Measurements from ENCODE around the gene FREM2.
A peak's percentile ranks its signal among the peaks of the same experiment; 100 is the strongest.

FREM2 gene

GRCh38 chr13:38688674-38689073 lies 1.8 kb downstream of the FREM2 start:
- DNase-seq, result no peak

- no peak for DNase-seq
Observed at GRCh38 chr13:38690231-38690630, 3.4 kb downstream of the FREM2 start.

- DNase-seq, result no peak
Observed at GRCh38 chr13:38693168-38693567, 6.3 kb downstream of the FREM2 start.

- no peak for DNase-seq
Observed at GRCh38 chr13:38693641-38694040, 6.8 kb downstream of the FREM2 start.

GRCh38 chr13:38697197-38697596 lies 10.3 kb downstream of the FREM2 start:
- no peak for DNase-seq

- DNase-seq, result no peak
Observed at GRCh38 chr13:38697628-38698333, 10.9 kb downstream of the FREM2 start.

GRCh38 chr13:38700051-38700450 lies 13.2 kb downstream of the FREM2 start:
- DNase-seq, result no peak

- no peak for DNase-seq
Observed at GRCh38 chr13:38702669-38703068, 15.8 kb downstream of the FREM2 start.

GRCh38 chr13:38703255-38703654 lies 16.4 kb downstream of the FREM2 start:
- DNase-seq, result no peak

- no peak for DNase-seq
Observed at GRCh38 chr13:38705365-38705764, 18.5 kb downstream of the FREM2 start.

GRCh38 chr13:38707460-38707859 lies 20.6 kb downstream of the FREM2 start:
- DNase-seq, result no peak

- no peak for DNase-seq
Observed at GRCh38 chr13:38713046-38713445, 26.2 kb downstream of the FREM2 start.

- no peak for DNase-seq
Observed at GRCh38 chr13:38718374-38718773, 31.5 kb downstream of the FREM2 start.

GRCh38 chr13:38730332-38730731 lies 43.5 kb downstream of the FREM2 start:
- DNase-seq, result no peak

- DNase-seq, result no peak
Observed at GRCh38 chr13:38733146-38733545, 46.3 kb downstream of the FREM2 start.

GRCh38 chr13:38735665-38736440 lies 49.0 kb downstream of the FREM2 start:
- DNase-seq, result no peak

GRCh38 chr13:38743466-38743865 lies 56.6 kb downstream of the FREM2 start:
- DNase-seq, result no peak

GRCh38 chr13:38752686-38753085 lies 65.8 kb downstream of the FREM2 start:
- DNase-seq, result no peak

- no peak for DNase-seq
Observed at GRCh38 chr13:38753878-38754277, 67.0 kb downstream of the FREM2 start.

GRCh38 chr13:38755793-38756192 lies 68.9 kb downstream of the FREM2 start:
- no peak for DNase-seq

- no peak for DNase-seq
Observed at GRCh38 chr13:38758277-38758676, 71.4 kb downstream of the FREM2 start.

GRCh38 chr13:38759390-38759789 lies 72.5 kb downstream of the FREM2 start:
- no peak for DNase-seq

- peak in 1 of 2 experiments; percentile 7 for DNase-seq
Observed at GRCh38 chr13:38763446-38764381, 76.8 kb downstream of the FREM2 start.
